PC-3 (cell line): ENCODE measurements around the gene CAPZB.

Experiments
- EZH2 ChIP-seq: fragments of 300-600 bp; sonication (generic); IDR thresholded peaks from one replicate; pipeline ENCODE4 v1.6.1; 2017; ENCODE audit warnings: antibody characterized with exemption, mild to moderate bottlenecking, low read length; ENCODE audit not compliant: unreplicated experiment
- TF ChIP-seq, protein P1 (sequence below): fragments of 300-600 bp; sonication (generic); conservative IDR thresholded peaks from 2 replicates; pipeline ENCODE4 v1.5.1; 2017; ENCODE audit warnings: antibody characterized with exemption, low read depth, mild to moderate bottlenecking, low read length

GRCh38 chr1:19324665-19324990, 160.7 kb downstream of the CAPZB start:
- no peak for TF ChIP-seq EZH2
- TF ChIP-seq, protein P1, sequence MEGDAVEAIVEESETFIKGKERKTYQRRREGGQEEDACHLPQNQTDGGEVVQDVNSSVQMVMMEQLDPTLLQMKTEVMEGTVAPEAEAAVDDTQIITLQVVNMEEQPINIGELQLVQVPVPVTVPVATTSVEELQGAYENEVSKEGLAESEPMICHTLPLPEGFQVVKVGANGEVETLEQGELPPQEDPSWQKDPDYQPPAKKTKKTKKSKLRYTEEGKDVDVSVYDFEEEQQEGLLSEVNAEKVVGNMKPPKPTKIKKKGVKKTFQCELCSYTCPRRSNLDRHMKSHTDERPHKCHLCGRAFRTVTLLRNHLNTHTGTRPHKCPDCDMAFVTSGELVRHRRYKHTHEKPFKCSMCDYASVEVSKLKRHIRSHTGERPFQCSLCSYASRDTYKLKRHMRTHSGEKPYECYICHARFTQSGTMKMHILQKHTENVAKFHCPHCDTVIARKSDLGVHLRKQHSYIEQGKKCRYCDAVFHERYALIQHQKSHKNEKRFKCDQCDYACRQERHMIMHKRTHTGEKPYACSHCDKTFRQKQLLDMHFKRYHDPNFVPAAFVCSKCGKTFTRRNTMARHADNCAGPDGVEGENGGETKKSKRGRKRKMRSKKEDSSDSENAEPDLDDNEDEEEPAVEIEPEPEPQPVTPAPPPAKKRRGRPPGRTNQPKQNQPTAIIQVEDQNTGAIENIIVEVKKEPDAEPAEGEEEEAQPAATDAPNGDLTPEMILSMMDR = no peak
